ENCODE data around the gene PLA1A.

Gene PLA1A

DNA sequence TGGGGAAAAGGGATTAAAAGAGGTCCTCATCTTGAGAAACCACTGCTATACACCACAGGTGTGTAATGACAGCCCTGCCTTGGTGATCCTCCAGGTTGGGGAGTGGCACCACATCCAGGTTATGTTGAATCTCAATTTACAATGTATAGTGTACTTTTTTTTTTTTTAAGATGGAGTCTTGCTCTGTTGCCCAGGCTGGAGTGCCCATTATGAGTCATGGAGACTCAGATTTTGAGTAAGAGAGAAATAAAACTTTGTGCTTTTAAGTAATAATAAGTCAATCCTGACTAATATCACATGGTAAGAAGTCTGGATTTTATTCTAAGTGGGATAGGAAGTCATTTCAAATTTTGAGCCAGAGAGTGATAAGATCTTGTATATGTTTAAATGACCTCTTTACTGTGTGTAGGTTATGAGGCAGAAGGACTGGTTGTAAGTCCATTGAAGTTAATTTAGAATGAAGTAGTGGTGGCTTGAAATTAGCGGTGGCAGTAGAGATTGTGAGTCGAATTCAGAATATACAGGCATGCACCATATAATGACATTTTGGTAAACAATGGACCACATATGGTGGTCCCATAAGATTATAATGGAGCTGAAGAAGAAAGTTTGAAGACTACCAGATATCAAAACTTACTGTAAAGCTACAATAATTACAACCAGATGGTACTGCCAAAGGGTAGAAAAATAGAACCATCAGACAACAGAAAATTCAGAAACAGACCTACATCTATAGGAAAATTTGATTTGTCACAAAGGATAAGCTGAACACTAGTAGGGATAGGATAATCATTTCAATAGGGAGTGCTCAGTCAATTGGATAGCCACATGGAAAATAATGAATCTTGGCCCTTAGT, 42.0 kb downstream of the PLA1A start:
- peak; percentile 27 for DNase-seq

DNA sequence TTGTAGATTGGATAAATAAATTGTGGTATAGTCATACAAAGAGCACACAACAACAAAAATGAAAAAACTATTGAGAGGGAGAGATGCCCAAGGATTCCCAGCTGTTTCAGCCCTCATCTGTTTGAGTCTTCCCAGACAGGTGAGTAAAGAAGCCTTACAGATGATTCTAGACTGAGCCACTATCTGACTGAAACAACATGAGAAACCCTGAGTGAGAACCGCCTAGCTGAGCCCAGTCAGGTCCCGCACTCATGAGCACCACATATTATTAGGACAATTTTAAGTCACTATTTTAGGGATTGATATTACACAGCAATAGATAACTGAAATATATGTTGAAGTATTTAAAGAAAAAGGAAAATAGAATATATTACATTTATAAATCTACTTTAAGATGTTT, 43.7 kb downstream of the PLA1A start:
- no peak for DNase-seq

DNA sequence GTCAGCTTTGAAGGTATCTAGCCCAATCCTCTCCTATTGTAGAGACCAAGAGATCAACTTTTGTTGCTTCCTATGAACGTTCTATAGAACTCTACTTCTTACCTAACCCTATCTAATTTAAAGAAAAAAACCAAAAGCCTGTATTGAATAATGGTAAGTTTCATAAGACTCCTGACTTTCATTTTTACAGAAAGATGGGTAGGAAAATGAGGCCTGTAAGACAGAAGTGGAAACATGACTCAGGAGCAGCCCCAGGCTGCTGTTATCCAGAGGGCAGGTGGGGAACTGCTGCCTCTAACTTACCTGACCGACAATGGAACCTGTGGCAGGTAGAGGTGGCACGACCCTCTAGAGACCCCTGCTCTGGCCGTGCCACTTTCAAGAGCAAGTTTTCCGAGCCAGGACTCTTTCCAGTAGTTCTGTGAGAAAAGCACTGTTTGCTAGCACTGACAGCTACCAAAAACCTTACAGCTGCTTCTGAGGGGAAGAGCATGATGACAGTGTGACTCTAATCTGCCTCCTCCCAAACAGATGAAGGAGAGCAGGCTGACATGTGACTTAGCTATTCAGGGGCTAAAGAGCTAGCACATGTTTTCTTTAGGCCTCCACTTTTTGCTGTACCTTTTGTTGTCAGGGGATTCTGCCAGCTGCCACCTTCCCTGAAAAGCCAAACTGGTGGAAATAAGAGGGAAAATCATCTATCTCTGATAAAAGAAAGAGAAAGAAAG, 45.2 kb downstream of the PLA1A start:
- peak; percentile 27 for DNase-seq

DNA sequence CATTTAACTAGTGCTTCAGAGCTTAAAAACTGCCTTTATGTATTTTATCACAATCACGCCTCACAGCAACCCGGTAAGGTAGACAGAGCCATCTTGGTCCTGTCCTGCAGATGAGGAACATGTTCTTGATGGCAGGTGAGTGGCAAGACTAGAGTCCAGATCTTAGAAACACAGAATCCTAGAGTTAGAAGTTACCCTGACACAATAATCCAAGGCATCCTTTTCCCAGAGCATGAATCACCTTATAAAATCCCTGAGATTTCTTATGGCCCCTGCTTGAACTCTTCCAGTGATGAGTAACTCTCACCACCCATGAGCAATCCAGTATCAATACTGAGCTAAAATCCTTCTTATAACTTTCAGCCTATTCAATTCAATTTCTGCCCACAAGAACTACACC, 45.8 kb downstream of the PLA1A start:
- no peak for DNase-seq

DNA sequence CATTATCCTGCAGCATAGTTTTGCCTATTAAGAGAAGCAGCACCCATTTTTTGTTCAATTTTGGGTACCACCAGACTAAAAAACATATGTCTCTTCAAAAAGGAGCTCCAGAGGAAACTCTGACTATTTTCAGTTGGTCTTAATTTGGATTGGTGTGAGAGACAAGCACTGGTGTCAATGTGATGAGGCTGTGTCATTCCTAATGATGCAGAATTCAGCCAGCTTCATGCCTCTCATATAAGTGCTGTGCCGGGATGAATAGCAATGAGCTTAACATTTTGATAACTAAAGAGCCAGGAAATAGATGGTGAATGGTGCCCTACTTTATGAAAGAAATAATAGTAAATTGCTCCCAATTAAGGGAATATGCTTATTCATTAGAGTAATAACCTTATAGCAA, 46.8 kb downstream of the PLA1A start:
- DNase-seq: no peak

DNA sequence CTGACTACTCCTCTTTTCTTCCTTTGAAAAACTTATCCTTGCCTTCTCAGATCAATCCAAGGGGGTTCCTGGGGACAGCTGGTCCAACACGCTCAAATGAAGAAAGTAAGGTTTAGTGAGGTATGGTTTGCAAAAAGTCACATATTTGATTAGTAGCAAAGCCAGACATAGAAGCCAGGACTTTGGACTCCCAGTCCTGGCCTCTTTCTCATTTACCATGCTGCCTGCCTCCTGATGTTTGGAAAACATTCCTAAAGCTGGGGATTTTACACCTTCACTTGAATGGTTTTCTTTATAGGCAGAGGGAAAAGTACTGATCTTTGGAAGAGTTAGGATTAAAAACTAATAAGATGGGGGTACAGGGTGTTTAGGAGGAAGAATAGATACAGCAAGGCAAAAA, 48.1 kb downstream of the PLA1A start:
- no peak for DNase-seq

DNA sequence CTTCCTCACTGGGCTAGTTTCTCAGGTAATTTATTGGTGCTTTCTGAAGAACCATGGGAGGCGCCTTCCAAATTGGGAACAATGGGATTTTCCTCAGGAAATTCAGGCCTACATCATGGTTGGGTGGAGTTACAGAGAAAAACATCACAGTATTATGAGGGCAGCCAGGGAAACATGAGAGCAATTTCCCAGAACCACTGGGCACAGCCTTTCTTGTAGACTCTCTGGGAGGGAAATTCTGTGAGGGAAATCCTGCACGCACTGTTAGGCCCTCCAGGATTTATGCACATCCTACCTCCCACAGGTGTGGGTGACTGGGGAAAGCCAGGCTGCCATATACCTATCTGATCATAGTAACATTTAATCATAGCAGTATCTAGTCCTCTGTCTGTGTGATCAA, 49.5 kb downstream of the PLA1A start:
- no peak for DNase-seq

DNA sequence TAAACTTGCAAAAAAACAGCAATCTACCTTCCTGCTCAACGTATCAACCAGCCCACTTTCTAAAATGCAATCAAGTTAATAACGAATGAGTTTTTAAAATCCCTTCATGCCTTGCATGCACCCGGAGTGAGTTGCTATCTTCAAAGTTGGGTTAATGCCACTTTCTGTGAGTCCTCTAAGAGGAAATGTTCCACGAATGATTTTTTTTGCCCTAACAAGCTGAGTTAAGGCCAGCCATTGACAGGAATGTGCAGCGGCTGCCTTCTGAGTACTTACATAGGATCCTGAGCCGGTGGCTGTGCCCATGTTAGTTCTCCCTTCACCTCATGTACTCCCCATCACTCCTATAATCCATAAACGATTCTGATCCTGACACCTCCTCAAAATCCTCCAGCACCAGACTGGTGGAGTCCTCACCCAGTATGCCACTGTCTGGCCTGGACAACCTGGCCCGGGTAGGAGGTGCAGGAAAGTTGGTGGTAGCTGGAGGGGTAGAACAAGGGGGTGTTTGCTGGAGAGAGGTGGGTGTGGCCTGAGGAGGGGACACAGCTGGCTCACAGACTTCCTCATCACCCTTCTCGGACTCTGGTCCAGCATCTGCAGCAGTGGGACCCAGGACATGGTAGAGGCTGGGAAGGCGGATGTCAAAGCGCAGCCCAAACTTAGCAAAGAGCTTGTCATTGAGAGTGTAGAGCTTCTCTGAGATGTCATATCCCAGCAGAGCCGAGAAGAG, 50.3 kb downstream of the PLA1A start:
- DNase-seq: no peak

DNA sequence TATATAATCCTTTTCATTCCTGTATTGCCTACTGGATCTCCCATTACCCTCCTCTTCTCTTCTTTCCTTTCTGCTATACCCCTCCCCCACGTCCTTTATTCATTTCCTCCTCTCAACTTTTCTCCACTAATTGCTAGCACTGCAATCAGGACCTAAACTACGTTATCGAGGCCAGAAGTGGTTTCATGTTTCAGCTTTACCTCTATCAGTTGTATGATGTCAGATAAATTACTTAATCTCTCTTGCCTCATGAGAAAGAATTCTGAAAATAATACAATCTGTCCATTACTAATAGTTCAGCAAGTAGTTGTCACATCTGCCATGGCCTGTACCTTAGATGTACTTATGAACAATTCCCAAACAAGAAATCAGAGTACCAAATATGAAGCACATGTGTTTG, 52.1 kb downstream of the PLA1A start:
- no peak for DNase-seq

DNA sequence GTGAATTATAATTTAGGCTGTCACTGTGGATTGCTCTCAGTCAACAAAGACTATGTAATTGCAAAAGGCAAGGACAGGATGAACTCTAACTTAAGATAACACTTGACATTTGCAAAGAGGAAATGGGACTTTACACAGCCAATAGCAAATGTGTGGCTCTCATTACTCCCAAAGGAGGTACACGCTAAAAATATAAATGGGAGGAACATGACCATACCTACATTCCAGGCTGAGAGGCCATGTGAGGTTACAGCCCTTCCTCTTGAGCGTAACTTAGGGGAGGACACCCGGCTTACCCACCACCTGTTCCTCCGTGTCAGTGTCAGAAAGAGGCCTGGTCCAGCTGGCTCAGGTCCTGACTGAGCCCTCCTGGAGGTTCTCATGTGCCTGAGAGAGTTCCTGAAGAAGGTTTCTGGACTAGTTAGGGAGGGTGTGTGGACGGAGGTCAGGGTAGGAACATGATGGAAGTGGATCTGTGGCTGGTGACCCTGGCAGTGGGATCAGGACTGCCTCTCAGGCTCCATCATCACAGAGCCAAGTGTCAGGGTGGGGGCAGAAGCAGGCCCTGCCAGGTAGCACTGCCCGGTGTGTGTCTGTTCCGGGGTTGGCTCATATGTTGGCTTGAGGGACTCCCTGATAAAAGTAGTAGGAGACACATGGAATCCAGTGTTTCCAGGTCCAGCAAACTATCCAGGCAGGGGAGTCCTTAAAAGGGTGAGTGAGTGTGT, 54.8 kb downstream of the PLA1A start:
- DNase-seq: no peak

DNA sequence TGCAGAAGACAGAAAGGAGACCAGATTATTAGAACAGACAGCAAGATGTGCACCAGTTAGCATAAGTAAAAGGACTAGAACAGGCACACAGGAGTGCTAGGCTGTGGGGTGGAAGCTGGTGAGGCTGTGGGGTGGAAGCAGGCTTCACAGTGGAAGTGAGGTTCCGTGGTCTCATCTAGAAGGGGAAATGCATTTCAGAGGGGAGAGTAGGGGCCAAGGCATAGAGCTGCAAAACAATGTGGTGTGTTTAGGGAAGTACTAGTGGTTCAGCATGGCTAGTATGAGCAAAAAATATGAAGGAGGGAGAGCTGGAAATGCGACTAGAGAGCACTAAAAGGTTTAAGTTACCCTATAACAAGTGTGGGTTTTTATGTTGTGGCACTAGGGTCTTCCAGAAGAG, 56.2 kb downstream of the PLA1A start:
- DNase-seq: no peak

DNA sequence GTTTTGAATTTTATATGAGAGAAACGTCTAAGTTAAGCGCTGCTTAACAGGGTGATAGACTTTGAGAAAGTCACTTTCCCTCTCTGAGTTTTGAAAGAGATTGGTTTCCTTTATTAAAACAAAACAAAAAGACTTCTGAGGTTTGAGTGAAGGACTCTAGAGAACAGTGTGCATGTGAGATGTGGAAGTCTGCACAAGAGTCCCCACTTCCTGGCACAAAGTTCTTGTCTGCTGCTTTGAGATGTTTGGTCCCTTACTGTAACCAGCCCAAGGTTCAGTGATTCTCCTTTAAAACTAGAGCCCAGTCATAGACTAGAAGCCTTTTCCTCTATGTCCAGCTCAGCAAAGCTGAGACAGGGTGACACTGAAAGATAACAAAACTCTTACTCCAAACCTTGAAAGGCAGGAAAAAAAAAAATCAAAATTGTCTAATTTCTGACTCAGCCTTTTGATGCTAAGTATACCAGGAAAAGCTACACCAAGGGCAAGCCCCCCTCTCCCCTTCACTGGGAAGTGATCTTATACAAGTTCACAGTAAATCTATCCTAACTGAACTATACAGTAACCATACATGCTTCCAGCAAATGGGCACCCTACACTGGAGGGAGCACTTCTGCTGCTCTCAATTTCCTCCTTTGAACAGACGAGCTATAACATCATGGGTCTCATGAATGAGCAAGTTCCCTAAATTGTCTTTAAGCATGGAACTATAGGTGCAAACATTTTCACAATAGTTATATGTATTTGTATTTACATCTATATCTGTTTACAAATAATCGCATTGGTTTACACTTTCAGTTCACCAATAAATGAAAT, 60.4 kb downstream of the PLA1A start:
- DNase-seq: no peak

DNA sequence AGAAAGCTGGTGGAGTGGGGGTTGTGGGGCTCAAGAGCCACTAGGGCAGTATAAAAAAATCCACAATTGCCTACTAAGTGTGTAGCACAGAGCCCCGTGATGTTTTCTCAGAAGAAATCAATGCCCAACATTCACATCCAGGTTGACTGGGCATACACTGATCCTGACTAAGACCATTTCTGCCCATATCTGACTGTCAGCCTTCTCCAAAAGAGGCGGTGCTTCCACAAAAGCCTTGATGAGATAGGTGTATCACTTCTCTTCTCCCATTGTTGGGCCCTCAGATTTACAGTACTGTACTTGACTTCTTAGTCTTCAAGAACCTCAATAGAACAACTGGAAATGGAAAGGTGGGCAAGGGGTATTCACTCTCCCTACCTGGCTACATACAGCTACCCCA, 61.3 kb downstream of the PLA1A start:
- DNase-seq: no peak

DNA sequence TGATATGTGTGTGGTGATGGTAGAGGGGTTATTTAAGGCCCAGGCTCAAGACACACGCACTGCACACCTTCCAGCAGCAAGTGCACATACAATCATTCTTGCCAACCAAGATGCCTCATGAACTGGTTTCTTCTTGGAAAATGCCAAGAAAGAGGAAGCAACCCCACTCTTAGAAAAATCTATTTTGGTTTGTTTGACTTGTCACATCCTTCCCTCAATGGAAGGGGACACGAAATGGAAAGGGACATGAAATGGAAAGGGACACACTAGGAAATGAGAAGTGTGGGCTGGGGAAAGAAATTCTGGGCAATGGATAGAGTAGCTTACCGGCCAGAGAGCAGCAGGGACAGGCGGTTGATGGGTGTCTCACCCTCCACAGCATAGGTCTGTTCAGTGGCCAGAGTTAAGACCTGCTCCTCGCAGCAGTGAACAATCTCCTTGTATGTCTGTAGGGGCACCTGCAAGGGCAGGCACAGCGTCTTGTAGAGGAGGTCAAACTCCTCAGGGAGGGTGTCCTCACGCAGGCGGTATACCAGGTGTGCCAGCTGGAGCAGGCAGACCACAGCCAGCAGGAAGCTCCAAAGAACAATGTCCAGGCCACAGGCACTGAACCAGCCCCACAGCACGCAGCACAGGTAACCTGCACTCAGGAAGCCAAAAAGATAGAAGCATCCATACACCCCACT, 62.1 kb downstream of the PLA1A start:
- DNase-seq: no peak

DNA sequence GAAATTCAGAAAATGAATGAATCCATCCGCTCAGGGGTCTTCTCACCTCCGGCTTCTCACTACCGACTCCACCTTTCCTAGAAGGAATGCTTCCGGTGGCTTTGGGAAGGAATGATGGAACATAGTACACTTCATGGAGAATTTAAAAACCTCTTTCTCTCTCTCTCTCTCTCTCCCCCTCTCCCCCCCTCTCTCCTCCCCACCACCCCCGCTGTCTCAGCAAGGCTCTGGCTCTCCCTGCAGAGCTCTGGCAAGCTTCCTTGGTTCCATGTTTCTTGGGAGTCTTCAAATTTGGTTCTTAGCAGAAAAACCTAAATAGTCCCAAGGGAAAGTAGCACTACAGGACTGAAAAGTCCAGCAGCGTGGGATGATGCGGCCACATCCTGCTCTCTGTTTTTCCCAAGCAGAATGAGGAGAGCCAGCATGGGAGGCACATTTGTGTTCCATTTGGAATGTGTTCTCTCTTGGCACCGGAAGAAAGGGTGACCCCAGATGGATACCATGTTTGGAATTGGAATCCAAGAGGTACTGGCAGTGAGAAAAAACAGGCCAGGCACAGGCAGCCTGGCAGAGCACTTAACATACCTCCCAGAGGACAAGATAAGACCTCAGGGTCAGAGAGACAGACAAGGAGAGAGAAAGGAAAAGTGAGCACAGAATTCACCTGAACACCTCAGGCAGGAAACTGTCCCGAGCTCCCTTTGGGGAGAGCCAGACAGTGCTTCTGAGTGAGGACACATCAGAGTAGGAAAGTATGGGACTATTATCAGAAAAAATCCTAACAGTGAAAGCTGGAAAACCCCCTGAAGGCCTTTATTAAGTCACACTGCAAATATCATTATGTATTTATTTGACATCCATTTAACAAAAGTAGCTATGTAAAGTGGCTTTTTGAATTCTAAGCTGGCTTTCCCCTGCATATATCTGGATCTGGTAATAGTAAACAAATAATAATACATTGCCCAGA, 63.1 kb downstream of the PLA1A start, which contains the start of gene POPDC2:
TSS of gene POPDC2 (minus strand) at position 116 of the 967 bp plus-strand sequence. CDS start 166 bp downstream, outside the sequence.
- no peak for DNase-seq

DNA sequence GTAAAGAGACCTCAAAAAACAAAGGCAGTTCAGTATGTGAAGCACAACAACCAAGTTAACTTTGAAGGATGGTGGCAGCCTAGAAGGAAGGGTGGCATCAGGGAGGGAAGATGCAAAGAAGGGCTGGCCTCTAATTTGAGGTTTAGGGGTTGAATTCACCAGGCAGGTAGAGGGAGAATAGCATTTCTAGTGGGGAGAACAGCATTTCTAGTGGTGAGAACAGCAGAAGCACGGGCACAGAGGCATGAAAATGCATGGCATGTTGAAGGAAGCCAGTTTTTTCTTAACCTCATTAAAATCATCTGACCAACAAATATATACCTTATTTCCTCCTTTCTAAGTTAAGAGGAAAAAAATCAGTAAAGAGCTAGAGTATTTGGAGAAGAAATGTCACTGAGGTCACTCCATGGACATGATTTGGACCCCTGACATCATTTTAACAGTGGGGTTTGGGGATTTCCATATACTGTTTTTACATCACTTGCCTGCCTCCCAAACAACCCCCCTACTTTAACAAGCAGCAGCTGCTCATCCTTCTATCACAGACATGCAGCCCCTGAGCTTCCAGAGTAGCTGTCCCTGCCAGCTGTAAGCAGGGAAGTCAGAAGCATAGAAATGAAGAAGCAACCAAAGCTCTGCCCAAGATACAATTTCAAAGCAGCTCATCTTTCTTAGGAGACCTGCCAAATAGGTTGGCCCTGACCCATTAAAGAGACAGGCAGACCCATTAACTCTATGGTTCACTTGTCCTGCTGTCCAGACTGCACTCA, 65.1 kb downstream of the PLA1A start:
- DNase-seq: no peak

DNA sequence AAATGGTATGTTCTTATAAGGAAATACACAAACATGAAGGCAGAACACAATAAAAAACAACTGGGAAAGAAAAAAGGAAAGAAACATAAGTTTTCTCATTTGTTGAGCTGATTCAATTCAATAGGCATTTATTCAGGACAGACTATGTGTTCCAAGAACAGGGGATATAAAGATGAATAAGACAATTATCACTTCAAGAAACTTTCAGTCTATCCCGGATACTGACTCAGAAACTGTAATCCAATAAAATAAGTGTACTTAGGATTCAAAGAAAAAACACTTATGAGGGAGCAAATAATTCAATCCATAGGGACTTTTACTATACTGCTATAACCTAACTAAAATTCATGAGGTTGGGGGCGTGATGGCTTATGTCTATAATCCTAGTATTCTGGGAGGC, 66.2 kb downstream of the PLA1A start:
- no peak for DNase-seq

DNA sequence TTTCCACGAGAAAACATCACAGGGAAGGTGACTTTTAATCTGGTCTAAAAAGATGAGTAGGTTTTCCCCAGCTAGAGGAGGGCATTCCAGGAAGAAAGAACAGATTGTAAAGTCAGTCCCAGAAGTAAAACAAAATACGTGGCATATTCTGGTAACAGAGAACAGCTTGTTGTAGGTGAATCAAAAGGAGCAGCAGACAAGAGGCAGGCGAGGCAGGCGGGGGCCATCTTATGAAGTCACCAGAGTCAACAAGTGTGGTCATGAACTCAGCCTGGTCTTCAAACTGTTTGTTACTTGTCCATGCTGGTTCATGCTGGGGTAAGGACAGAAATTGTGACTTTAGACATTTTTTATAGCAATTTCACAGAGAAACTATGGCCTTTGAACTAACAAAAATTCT, 66.7 kb downstream of the PLA1A start:
- DNase-seq: no peak

DNA sequence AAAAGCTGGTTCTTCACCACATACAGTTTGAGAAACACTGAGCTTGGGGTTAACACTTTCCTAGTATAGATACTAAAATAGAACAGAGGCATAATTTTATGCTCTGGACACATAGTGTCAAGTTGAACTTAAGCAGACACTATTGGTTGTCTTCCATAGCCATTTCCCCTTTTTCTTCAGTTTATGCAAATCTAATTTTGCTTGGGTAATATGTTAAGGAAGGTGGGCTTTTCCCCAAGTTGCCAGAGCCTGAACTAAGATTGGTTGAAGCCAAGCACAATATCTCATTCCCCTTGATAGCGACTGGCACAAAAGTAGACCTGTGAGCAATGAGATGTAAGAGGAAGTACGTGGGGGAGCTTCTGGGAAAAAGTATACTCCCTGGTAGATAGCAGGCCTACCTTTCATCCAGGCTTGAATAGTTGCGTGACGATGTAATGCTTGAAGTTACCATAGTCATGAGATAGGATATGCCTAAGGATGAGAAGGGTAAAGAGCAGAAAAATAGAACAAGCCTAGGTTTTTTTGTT, 67.2 kb downstream of the PLA1A start:
- no peak for DNase-seq
